Measurements from ENCODE around the gene BRAF.
"Not testable (repeated sequence)": the region's sequence is repeated elsewhere in the genome, so short reads cannot be mapped to it uniquely, and the experiment has no call there.

BRAF gene

GRCh38 chr7:140767418-140767817, 157.3 kb downstream of the BRAF start:
- no peak for DNase-seq

- not testable (repeated sequence) for DNase-seq
Observed at GRCh38 chr7:140765441-140765840, 159.3 kb downstream of the BRAF start.

GRCh38 chr7:140763166-140763565, 161.6 kb downstream of the BRAF start:
- not testable (repeated sequence) for DNase-seq

- DNase-seq = not testable (repeated sequence)
Observed at GRCh38 chr7:140761375-140761774, 163.4 kb downstream of the BRAF start.

- DNase-seq = no peak
Observed at GRCh38 chr7:140754506-140754905, 170.2 kb downstream of the BRAF start.

- DNase-seq = no peak
Observed at GRCh38 chr7:140752533-140752932, 172.2 kb downstream of the BRAF start.

- no peak for DNase-seq
Observed at GRCh38 chr7:140746751-140747150, 178.0 kb downstream of the BRAF start.

- DNase-seq = no peak
Observed at GRCh38 chr7:140745266-140746058, 179.3 kb downstream of the BRAF start.

GRCh38 chr7:140744005-140744404, 180.7 kb downstream of the BRAF start:
- DNase-seq = no peak

- DNase-seq = not testable (repeated sequence)
Observed at GRCh38 chr7:140743255-140743654, 181.5 kb downstream of the BRAF start.

GRCh38 chr7:140738280-140738679, 186.4 kb downstream of the BRAF start:
- no peak for DNase-seq

GRCh38 chr7:140734729-140735128, 190.0 kb downstream of the BRAF start:
- no peak for DNase-seq

GRCh38 chr7:140734096-140734495, 190.6 kb downstream of the BRAF start:
- no peak for DNase-seq

- DNase-seq = no peak
Observed at GRCh38 chr7:140732416-140732815, 192.3 kb downstream of the BRAF start.

GRCh38 chr7:140726281-140726680, 198.4 kb downstream of the BRAF start:
- peak in 1 of 2 experiments; percentile 11 for DNase-seq

GRCh38 chr7:140724706-140725105, 200.0 kb downstream of the BRAF start:
- no peak for DNase-seq

GRCh38 chr7:140723574-140723973, 201.2 kb downstream of the BRAF start:
- no peak for DNase-seq

- no peak for DNase-seq
Observed at GRCh38 chr7:140723006-140723405, 201.7 kb downstream of the BRAF start.

GRCh38 chr7:140722254-140722653, 202.5 kb downstream of the BRAF start:
- DNase-seq = no peak

- no peak for DNase-seq
Observed at GRCh38 chr7:140719721-140720120, 205.0 kb downstream of the BRAF start.

GRCh38 chr7:140714331-140715040, 210.2 kb downstream of the BRAF start:
- no peak for DNase-seq

- DNase-seq = not testable (repeated sequence)
Observed at GRCh38 chr7:140712392-140712791, 212.3 kb downstream of the BRAF start.

GRCh38 chr7:140708764-140709163, 216.0 kb downstream of the BRAF start:
- not testable (repeated sequence) for DNase-seq

- DNase-seq = no peak
Observed at GRCh38 chr7:140707132-140707531, 217.6 kb downstream of the BRAF start.
